ENCODE measurements around the gene CST5.
"Not testable (repeated sequence)": the region's sequence is repeated elsewhere in the genome, so short reads cannot be mapped to it uniquely, and the experiment has no call there.

The CST5 gene

GRCh38 chr20:23879328-23879798 lies at the start of gene CST5:
TSS of gene CST5 (minus strand) at chr20:23879748. CDS start at chr20:23879676, 72 bp downstream.
- no peak for DNase-seq

GRCh38 chr20:23928788-23929187 lies 49.2 kb upstream of the CST5 start:
- DNase-seq: no peak

GRCh38 chr20:23928353-23928752 lies 48.8 kb upstream of the CST5 start:
- no peak for DNase-seq

- no peak for DNase-seq
Observed at GRCh38 chr20:23926944-23927872, 47.7 kb upstream of the CST5 start.

- DNase-seq: no peak
Observed at GRCh38 chr20:23926526-23926880, 47.0 kb upstream of the CST5 start.

GRCh38 chr20:23925789-23926525 lies 46.4 kb upstream of the CST5 start:
- no peak for DNase-seq

GRCh38 chr20:23924751-23925150 lies 45.2 kb upstream of the CST5 start:
- DNase-seq: no peak

GRCh38 chr20:23923891-23924435 lies 44.4 kb upstream of the CST5 start:
- DNase-seq: no peak

GRCh38 chr20:23923311-23923710 lies 43.8 kb upstream of the CST5 start:
- no peak for DNase-seq

GRCh38 chr20:23920408-23921325 lies 41.1 kb upstream of the CST5 start:
- DNase-seq: peak; percentile 60

- no peak for DNase-seq
Observed at GRCh38 chr20:23918896-23919295, 39.3 kb upstream of the CST5 start.

- no peak for DNase-seq
Observed at GRCh38 chr20:23918101-23918862, 38.7 kb upstream of the CST5 start.

- DNase-seq: no peak
Observed at GRCh38 chr20:23917024-23917725, 37.6 kb upstream of the CST5 start.

GRCh38 chr20:23915844-23916243 lies 36.3 kb upstream of the CST5 start:
- no peak for DNase-seq

- DNase-seq: not testable (repeated sequence)
Observed at GRCh38 chr20:23914469-23914868, 34.9 kb upstream of the CST5 start.

GRCh38 chr20:23910210-23910609 lies 30.7 kb upstream of the CST5 start:
- DNase-seq: no peak

GRCh38 chr20:23909390-23909789 lies 29.8 kb upstream of the CST5 start:
- DNase-seq: no peak

GRCh38 chr20:23907579-23907978 lies 28.0 kb upstream of the CST5 start:
- no peak for DNase-seq

- DNase-seq: not testable (repeated sequence)
Observed at GRCh38 chr20:23902396-23902795, 22.8 kb upstream of the CST5 start.

GRCh38 chr20:23890867-23891266 lies 11.3 kb upstream of the CST5 start:
- not testable (repeated sequence) for DNase-seq

GRCh38 chr20:23889775-23890187 lies 10.2 kb upstream of the CST5 start:
- peak; percentile 69 for DNase-seq
